ENCODE data around the gene FAM13A. TPM values are rescaled to one million over a fixed set of nuclear protein-coding genes. Genes with fewer than 3 reads are reported as not detected.

FAM13A gene
- total and polyA plus RNA-seq, 9 of the 15 experiments (the other 6 are each of a cell fraction or from before 2014, with no cell fraction given): 11.3 to 23.3 (median 14.7) TPM

GRCh38 chr4:88702782-88703181, 354.2 kb downstream of the FAM13A start (continued):
- TF ChIP-seq NCOR1 (IDR thresholded peaks at IDR 0.05): peak; percentile 35; the same call in 1 of the 2 replicates
- peak; percentile 64 for TF ChIP-seq CBFA2T2 (conservative IDR thresholded peaks at IDR 0.05)
- TF ChIP-seq PYGO2 (tag; IDR thresholded peaks at IDR 0.05): no peak
- no peak for TF ChIP-seq GTF2A2 (tag; IDR thresholded peaks at IDR 0.05)
- no peak for TF ChIP-seq PKNOX1 (IDR thresholded peaks at IDR 0.05)
- TF ChIP-seq HMGN3 (IDR thresholded peaks at IDR 0.05; ENCODE audit: borderline replicate concordance, extremely low read depth, insufficient read length, low read depth, low read length): no peak
- no peak for TF ChIP-seq SOX6 (IDR thresholded peaks at IDR 0.05)
- no peak for TF ChIP-seq DEAF1 (CRISPR knock-in tag; IDR thresholded peaks at IDR 0.05)
- no peak for TF ChIP-seq HNRNPL (IDR thresholded peaks at IDR 0.05; ENCODE audit: low read depth, low read length)
- TF ChIP-seq RBM25 (IDR thresholded peaks at IDR 0.05; ENCODE audit: low read depth, low read length, severe bottlenecking): no peak
- TF ChIP-seq KDM4B (IDR thresholded peaks at IDR 0.05; ENCODE audit: borderline replicate concordance in 2 of 2, low read depth in 1 of 2): no peak
- TF ChIP-seq, protein P1, sequence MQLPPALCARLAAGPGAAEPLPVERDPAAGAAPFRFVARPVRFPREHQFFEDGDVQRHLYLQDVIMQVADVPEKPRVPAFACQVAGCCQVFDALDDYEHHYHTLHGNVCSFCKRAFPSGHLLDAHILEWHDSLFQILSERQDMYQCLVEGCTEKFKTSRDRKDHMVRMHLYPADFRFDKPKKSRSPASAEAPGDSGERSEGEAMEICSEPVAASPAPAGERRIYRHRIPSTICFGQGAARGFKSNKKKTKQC (CRISPR knock-in tag; IDR thresholded peaks at IDR 0.05): no peak
- no peak for TF ChIP-seq CEBPG (CRISPR knock-in tag; IDR thresholded peaks at IDR 0.05)
- no peak for TF ChIP-seq CEBPG (tag; conservative IDR thresholded peaks at IDR 0.05 in 1 of 2, IDR thresholded peaks at IDR 0.05 in 1 of 2)
- no peak for TF ChIP-seq FOXM1 (IDR thresholded peaks at IDR 0.05; ENCODE audit: low read depth)
- no peak for TF ChIP-seq FOXM1 (CRISPR knock-in tag; IDR thresholded peaks at IDR 0.05; ENCODE audit: low read depth)
- TF ChIP-seq TRIM24 (IDR thresholded peaks at IDR 0.05): peak in 1 of 2 experiments; percentile 39; a peak in 1 of 4 replicates
- no peak for TF ChIP-seq SAFB (IDR thresholded peaks at IDR 0.05; ENCODE audit: borderline replicate concordance, low read depth, low read length)
- no peak for TF ChIP-seq ZNF263 (CRISPR knock-in tag; IDR thresholded peaks at IDR 0.05; ENCODE audit: borderline replicate concordance)
- peak; percentile 7; the same call in 1 of the 2 replicates for TF ChIP-seq ARID3A (IDR thresholded peaks at IDR 0.05; ENCODE audit: borderline replicate concordance, low read depth, low read length)
- TF ChIP-seq TCF3 (CRISPR knock-in tag; IDR thresholded peaks at IDR 0.05): peak; percentile 54; the same call in 1 of the 2 replicates
- TF ChIP-seq ZNF408 (CRISPR knock-in tag; IDR thresholded peaks at IDR 0.05; ENCODE audit: low read depth): no peak

Measured in K562 (cell line).